ENCODE data around the gene PIH1D1. TPM values are rescaled to one million over a fixed set of nuclear protein-coding genes. Genes with fewer than 3 reads are reported as not detected.

PIH1D1 gene
- total RNA-seq, 4 donors from 2014 or later = 52.7 to 87.4 (median 75.7) TPM

- ATAC-seq (ENCODE audit: low FRiP score) (no peak), DNase-seq (ENCODE audit: low spot score) (no peak)
- no peak for TF ChIP-seq CTCF (IDR thresholded peaks at IDR 0.05)
Observed at GRCh38 chr19:49488863-49489537, 37.4 kb upstream of the PIH1D1 start.

GRCh38 chr19:49488046-49488862 is 36.6 kb upstream of the PIH1D1 start:
- ATAC-seq (ENCODE audit: low FRiP score) (no peak), DNase-seq (ENCODE audit: low spot score) (no peak)
- no peak for TF ChIP-seq CTCF (IDR thresholded peaks at IDR 0.05)

- ATAC-seq (ENCODE audit: low FRiP score) (peak; percentile 96), DNase-seq (ENCODE audit: low spot score) (peak; percentile 98)
- no peak for TF ChIP-seq CTCF (IDR thresholded peaks at IDR 0.05)
Observed at GRCh38 chr19:49487277-49488045, 35.8 kb upstream of the PIH1D1 start, which contains the start of gene RPL13A. TSS of gene RPL13A (plus strand) at chr19:49487608. CDS start at chr19:49487630, 22 bp downstream.

GRCh38 chr19:49486710-49487276 is 35.2 kb upstream of the PIH1D1 start:
- no peak for TF ChIP-seq CTCF (IDR thresholded peaks at IDR 0.05)
- DNase-seq (ENCODE audit: low spot score) (no peak), ATAC-seq (ENCODE audit: low FRiP score) (no peak)

GRCh38 chr19:49486232-49486631 is 34.6 kb upstream of the PIH1D1 start:
- DNase-seq (ENCODE audit: low spot score) (no peak), ATAC-seq (ENCODE audit: low FRiP score) (no peak)
- TF ChIP-seq CTCF (IDR thresholded peaks at IDR 0.05) = no peak

- TF ChIP-seq CTCF (IDR thresholded peaks at IDR 0.05) = no peak
- DNase-seq (ENCODE audit: low spot score) = no peak
- no peak for ATAC-seq (ENCODE audit: low FRiP score)
Observed at GRCh38 chr19:49481020-49481683, 29.5 kb upstream of the PIH1D1 start.
